Panc1 (cell line): Measurements from ENCODE around the gene CRK. TPM values are rescaled to one million over a fixed set of nuclear protein-coding genes. Genes with fewer than 3 reads are reported as not detected.
"Not testable (repeated sequence)": the region's sequence is repeated elsewhere in the genome, so short reads cannot be mapped to it uniquely, and the experiment has no call there.

Experiments
- ATAC-seq: fragments of 200-7000 bp; cut with Tn5 transposase; 2 replicates; pipeline ENCODE4 v1.9.1; 2020; ENCODE audit warnings: mild to moderate bottlenecking, moderate library complexity
- BruUV-seq: library from RNA; stranded (reverse); fragments of 400-500 nt; replicated peaks from 2 replicates; lab custom pipeline; 2021; lab: Mats Ljungman, UMichigan
- CTCF ChIA-PET: fragments of 300-600 bp; sonication (Branson Sonifier 250); formaldehyde crosslinking; loops from one replicate; lab custom pipeline; 2022; ENCODE audit warnings: antibody characterized with exemption; lab: Charles Lee
- POLR2A ChIA-PET: fragments of 300-600 bp; sonication (Branson Sonifier 250); formaldehyde crosslinking; loops from one replicate; lab custom pipeline; 2022; ENCODE audit warnings: antibody characterized with exemption; lab: Charles Lee
- DNase-seq: peaks from one replicate; pipeline ENCODE4 v3.0.0-alpha.2; 2010; ENCODE audit warnings: low read depth, low spot score
- H3K27ac ChIP-seq: 2 replicates; pipeline ENCODE4 v1.5.1; 2011; ENCODE audit warnings: mild to moderate bottlenecking, low read length, inconsistent platforms
- H3K27me3 ChIP-seq: fragments of 200-500 bp; sonication (Bioruptor generic); 2 replicates; pipeline ENCODE4 v1.6.0; 2014; ENCODE audit warnings: low read length, inconsistent platforms; ENCODE audit not compliant: control insufficient read depth, insufficient read depth
- H3K36me3 ChIP-seq: fragments of 200-500 bp; sonication (Bioruptor generic); 2 replicates; pipeline ENCODE4 v1.5.1; 2014; ENCODE audit warnings: inconsistent platforms, mild to moderate bottlenecking, low read length, moderate library complexity; ENCODE audit not compliant: control insufficient read depth, insufficient read depth
- H3K4me1 ChIP-seq: 2 replicates; pipeline ENCODE4 v1.5.1; 2011; ENCODE audit warnings: inconsistent platforms, mild to moderate bottlenecking, low read length, moderate library complexity; ENCODE audit not compliant: control insufficient read depth, insufficient read depth
- H3K4me3 ChIP-seq, 2 experiments: 2 replicates each; pipeline ENCODE4 v1.5.1; 2011 to 2012; ENCODE audit warnings: low read depth in 2 of 2, low read length in 2 of 2, mild to moderate bottlenecking in 2 of 2, inconsistent platforms in 1 of 2, moderate library complexity in 1 of 2
- H3K9me3 ChIP-seq: fragments of 200-500 bp; sonication (Bioruptor generic); 2 replicates; pipeline ENCODE4 v1.5.1; 2014; ENCODE audit warnings: low read depth, mild to moderate bottlenecking, inconsistent platforms, low read length, moderate library complexity; ENCODE audit not compliant: control insufficient read depth, insufficient read depth
- POLR2AphosphoS5 ChIP-seq: IDR thresholded peaks from 2 replicates; pipeline ENCODE4 v1.6.1; 2012; ENCODE audit warnings: mild to moderate bottlenecking, low read depth, low read length, moderate library complexity
- SIN3A ChIP-seq: IDR thresholded peaks from 2 replicates; pipeline ENCODE4 v1.6.1; 2012; ENCODE audit warnings: low read depth, mild to moderate bottlenecking, low read length, moderate library complexity, borderline replicate concordance; ENCODE audit not compliant: insufficient read depth
- TCF7L2 ChIP-seq: IDR thresholded peaks from 2 replicates; pipeline ENCODE4 v1.6.1; 2011; ENCODE audit warnings: mild to moderate bottlenecking, low read depth, low read length, inconsistent platforms
- in situ Hi-C: cut with HindIII; loops from 2 replicates; pipeline ENCODE4 v1.10.0; 2016; ENCODE audit warnings: low sequenced_read_pairs, low pct_unique_long_range_greater_than_20kb
- intact Hi-C: fragments of 100-400 bp; cut with micrococcal nuclease; formaldehyde crosslinking; loops from one replicate; pipeline ENCODE4 v1.10.0; 2022; ENCODE audit not compliant: unreplicated experiment
- total RNA-seq: library from RNA; stranded (reverse); gene quantifications from one replicate; pipeline ENCODE4 v1.2.1, GENCODE V29; 2021; ENCODE audit not compliant: unreplicated experiment
- TF ChIP-seq, protein P1 (sequence below): fragments of 450-650 bp; IDR thresholded peaks from 2 replicates; pipeline ENCODE4 v1.5.1; 2017; ENCODE audit warnings: mild to moderate bottlenecking
- TF ChIP-seq, protein P2 (sequence below), 2 experiments: IDR thresholded peaks; 2 replicates each; pipeline ENCODE4 v1.6.1; 2011 to 2012; ENCODE audit warnings: low read depth in 2 of 2, control low read depth in 1 of 2, low read length in 1 of 2, mild to moderate bottlenecking in 1 of 2, moderate library complexity in 1 of 2; ENCODE audit not compliant: insufficient read depth in 1 of 2

CRK gene
- total RNA-seq, 1 experiment from 2014 or later, result 67.0 TPM

DNA sequence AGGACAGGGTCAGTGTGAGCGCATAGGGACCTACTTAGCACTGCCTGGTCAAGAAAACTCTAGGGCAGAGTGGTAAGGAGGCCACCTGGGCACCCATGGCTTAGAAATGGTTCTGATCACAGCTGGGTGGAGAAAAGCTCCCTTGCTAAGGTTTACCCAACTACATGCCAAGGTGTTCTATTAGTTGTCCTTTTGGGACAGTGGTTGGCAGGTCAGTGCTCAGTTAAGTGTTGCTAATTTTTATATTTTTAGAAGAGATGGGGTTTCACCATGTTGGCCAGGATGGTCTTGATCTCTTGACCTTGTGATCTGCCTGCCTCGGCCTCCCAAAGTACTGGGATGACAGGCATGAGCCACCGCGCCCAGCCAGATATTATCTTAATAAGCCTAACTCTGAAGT is 10.3 kb downstream of the CRK start:
- H3K9me3 ChIP-seq, H3K4me1 ChIP-seq, ATAC-seq, POLR2A ChIA-PET, H3K36me3 ChIP-seq, CTCF ChIA-PET, in situ Hi-C loops, BruUV-seq, H3K4me3 ChIP-seq, DNase-seq, H3K27ac ChIP-seq, intact Hi-C loops, H3K27me3 ChIP-seq: not testable (repeated sequence)

DNA sequence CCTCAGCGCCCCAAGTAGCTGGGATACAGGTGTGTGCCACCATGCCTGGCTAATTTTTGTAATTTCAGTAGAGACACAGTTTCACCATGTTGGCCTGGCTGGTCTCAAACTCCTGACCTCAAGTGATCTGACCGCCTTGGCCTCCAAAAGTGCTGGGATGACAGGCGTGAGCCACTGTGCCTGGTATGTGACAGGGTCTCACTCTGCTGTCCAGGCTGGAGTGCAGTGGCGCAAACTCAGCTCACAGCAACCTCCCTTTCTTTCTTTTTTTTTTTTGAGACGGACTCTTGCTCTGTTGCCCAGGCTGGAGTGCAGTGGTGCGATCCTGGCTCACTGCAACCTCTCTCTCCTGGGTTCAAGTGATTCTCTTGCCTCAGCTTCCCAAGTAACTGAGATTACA is 13.3 kb downstream of the CRK start:
- in situ Hi-C loops, CTCF ChIA-PET, H3K4me3 ChIP-seq, H3K27ac ChIP-seq, DNase-seq, intact Hi-C loops, H3K4me1 ChIP-seq, BruUV-seq, H3K36me3 ChIP-seq, H3K27me3 ChIP-seq, H3K9me3 ChIP-seq, ATAC-seq: not testable (repeated sequence)
- POLR2A ChIA-PET, result interaction anchor here (0.5 kb wide), 1 partner anchor 69 kb away, joined by 7 read pairs; no protein-coding TSS in a partner anchor

DNA sequence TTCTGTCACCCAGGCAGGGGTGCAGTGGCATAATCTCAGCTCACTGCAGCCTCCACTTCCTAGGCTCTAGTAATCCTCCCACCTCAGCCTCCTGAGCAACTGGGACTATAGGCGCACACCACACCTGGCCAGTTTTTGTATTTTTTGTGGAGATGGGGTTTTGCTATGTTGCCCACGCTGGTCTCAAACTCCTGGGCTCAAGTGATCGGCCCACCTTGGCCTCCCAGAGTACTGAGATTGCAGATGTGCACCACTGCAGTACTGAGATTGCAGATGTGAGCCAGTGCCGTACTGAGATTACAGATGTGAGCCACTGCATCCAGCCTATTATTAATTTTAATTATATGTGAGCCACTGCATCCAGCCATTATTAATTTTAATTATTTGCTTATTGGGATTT is 13.8 kb downstream of the CRK start:
- TF ChIP-seq TCF7L2 (no peak), POLR2AphosphoS5 (no peak), SIN3A (no peak)
- TF ChIP-seq, protein P1, sequence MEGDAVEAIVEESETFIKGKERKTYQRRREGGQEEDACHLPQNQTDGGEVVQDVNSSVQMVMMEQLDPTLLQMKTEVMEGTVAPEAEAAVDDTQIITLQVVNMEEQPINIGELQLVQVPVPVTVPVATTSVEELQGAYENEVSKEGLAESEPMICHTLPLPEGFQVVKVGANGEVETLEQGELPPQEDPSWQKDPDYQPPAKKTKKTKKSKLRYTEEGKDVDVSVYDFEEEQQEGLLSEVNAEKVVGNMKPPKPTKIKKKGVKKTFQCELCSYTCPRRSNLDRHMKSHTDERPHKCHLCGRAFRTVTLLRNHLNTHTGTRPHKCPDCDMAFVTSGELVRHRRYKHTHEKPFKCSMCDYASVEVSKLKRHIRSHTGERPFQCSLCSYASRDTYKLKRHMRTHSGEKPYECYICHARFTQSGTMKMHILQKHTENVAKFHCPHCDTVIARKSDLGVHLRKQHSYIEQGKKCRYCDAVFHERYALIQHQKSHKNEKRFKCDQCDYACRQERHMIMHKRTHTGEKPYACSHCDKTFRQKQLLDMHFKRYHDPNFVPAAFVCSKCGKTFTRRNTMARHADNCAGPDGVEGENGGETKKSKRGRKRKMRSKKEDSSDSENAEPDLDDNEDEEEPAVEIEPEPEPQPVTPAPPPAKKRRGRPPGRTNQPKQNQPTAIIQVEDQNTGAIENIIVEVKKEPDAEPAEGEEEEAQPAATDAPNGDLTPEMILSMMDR, result no peak
- TF ChIP-seq, protein P2, sequence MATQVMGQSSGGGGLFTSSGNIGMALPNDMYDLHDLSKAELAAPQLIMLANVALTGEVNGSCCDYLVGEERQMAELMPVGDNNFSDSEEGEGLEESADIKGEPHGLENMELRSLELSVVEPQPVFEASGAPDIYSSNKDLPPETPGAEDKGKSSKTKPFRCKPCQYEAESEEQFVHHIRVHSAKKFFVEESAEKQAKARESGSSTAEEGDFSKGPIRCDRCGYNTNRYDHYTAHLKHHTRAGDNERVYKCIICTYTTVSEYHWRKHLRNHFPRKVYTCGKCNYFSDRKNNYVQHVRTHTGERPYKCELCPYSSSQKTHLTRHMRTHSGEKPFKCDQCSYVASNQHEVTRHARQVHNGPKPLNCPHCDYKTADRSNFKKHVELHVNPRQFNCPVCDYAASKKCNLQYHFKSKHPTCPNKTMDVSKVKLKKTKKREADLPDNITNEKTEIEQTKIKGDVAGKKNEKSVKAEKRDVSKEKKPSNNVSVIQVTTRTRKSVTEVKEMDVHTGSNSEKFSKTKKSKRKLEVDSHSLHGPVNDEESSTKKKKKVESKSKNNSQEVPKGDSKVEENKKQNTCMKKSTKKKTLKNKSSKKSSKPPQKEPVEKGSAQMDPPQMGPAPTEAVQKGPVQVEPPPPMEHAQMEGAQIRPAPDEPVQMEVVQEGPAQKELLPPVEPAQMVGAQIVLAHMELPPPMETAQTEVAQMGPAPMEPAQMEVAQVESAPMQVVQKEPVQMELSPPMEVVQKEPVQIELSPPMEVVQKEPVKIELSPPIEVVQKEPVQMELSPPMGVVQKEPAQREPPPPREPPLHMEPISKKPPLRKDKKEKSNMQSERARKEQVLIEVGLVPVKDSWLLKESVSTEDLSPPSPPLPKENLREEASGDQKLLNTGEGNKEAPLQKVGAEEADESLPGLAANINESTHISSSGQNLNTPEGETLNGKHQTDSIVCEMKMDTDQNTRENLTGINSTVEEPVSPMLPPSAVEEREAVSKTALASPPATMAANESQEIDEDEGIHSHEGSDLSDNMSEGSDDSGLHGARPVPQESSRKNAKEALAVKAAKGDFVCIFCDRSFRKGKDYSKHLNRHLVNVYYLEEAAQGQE (IDR thresholded peaks at IDR 0.05; ENCODE audit: insufficient read depth in 1 of 2, low read depth in 2 of 2, low read length in 1 of 2), result no peak
- ATAC-seq, result no peak
- CTCF ChIA-PET, result no interaction called here
- in situ Hi-C loops, result no loop called here
- Histone ChIP-seq H3K9me3 (no peaks in the 10 kb centered on the region), H3K27ac (no peak overlapping the region), H3K4me3 (no peak overlapping the region), H3K36me3 (no peaks in the 10 kb centered on the region), H3K27me3 (no peaks in the 10 kb centered on the region), H3K4me1 (peaks cover 6% of the 10 kb centered on the region; the same call in 1 of the 2 replicates)
- POLR2A ChIA-PET, result no interaction called here
- no TSS peak for BruUV-seq
- DNase-seq, result no peak
- intact Hi-C loops, result no loop called here
